GM21619 (cell line): ENCODE results near the gene MED17.

Experiments
- ATAC-seq: cut with Tn5 transposase; IDR thresholded peaks from one replicate; pipeline ENCODE4 v1.9.1; 2021; ENCODE audit not compliant: unreplicated experiment

Gene MED17

GRCh38 chr11:93846411-93846810 lies 62.3 kb downstream of the MED17 start:
- ATAC-seq = no peak

- ATAC-seq = no peak
Observed at GRCh38 chr11:93849201-93849600, 65.1 kb downstream of the MED17 start.

- no peak for ATAC-seq
Observed at GRCh38 chr11:93849751-93850593, 65.9 kb downstream of the MED17 start.

GRCh38 chr11:93850594-93851018 lies 66.5 kb downstream of the MED17 start, which contains the start of gene VSTM5:
Gene VSTM5 (minus strand): TSS chr11:93850618. CDS start chr11:93850502, 116 bp downstream.
- ATAC-seq = no peak

GRCh38 chr11:93852242-93852641 lies 68.2 kb downstream of the MED17 start:
- no peak for ATAC-seq

- no peak for ATAC-seq
Observed at GRCh38 chr11:93857413-93858120, 73.5 kb downstream of the MED17 start.

GRCh38 chr11:93858121-93858775 lies 74.2 kb downstream of the MED17 start:
- ATAC-seq = no peak

GRCh38 chr11:93861808-93862207 lies 77.7 kb downstream of the MED17 start:
- ATAC-seq = no peak
